GM12864 (cell line): Measurements from ENCODE around the gene TTC33.

Source experiments
- DNase-seq: peaks from one replicate; pipeline ENCODE4 v3.0.0-alpha.2; 2011; ENCODE audit warnings: low read depth
- H3K4me3 ChIP-seq: 2 replicates; pipeline ENCODE4 v1.5.1; 2011; ENCODE audit warnings: mild to moderate bottlenecking, low read depth, low read length, control low read depth
- TF ChIP-seq, protein P1 (sequence below): IDR thresholded peaks from 2 replicates; pipeline ENCODE4 v1.5.1; 2011; ENCODE audit warnings: low read depth, mild to moderate bottlenecking, moderate library complexity, low read length, control low read depth, inconsistent platforms; ENCODE audit errors: missing control alignments

TTC33 gene

GRCh38 chr5:40683305-40683704 is 72.5 kb downstream of the TTC33 start:
- H3K4me3 ChIP-seq: no peak overlapping the region
- no peak for DNase-seq
- TF ChIP-seq, protein P1, sequence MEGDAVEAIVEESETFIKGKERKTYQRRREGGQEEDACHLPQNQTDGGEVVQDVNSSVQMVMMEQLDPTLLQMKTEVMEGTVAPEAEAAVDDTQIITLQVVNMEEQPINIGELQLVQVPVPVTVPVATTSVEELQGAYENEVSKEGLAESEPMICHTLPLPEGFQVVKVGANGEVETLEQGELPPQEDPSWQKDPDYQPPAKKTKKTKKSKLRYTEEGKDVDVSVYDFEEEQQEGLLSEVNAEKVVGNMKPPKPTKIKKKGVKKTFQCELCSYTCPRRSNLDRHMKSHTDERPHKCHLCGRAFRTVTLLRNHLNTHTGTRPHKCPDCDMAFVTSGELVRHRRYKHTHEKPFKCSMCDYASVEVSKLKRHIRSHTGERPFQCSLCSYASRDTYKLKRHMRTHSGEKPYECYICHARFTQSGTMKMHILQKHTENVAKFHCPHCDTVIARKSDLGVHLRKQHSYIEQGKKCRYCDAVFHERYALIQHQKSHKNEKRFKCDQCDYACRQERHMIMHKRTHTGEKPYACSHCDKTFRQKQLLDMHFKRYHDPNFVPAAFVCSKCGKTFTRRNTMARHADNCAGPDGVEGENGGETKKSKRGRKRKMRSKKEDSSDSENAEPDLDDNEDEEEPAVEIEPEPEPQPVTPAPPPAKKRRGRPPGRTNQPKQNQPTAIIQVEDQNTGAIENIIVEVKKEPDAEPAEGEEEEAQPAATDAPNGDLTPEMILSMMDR: no peak

- H3K4me3 ChIP-seq: peak overlapping the region; percentile 74
- DNase-seq: no peak
- TF ChIP-seq, protein P1: no peak
These were observed 73.4 kb downstream of the TTC33 start for GRCh38 chr5:40682154-40683017.

DNA sequence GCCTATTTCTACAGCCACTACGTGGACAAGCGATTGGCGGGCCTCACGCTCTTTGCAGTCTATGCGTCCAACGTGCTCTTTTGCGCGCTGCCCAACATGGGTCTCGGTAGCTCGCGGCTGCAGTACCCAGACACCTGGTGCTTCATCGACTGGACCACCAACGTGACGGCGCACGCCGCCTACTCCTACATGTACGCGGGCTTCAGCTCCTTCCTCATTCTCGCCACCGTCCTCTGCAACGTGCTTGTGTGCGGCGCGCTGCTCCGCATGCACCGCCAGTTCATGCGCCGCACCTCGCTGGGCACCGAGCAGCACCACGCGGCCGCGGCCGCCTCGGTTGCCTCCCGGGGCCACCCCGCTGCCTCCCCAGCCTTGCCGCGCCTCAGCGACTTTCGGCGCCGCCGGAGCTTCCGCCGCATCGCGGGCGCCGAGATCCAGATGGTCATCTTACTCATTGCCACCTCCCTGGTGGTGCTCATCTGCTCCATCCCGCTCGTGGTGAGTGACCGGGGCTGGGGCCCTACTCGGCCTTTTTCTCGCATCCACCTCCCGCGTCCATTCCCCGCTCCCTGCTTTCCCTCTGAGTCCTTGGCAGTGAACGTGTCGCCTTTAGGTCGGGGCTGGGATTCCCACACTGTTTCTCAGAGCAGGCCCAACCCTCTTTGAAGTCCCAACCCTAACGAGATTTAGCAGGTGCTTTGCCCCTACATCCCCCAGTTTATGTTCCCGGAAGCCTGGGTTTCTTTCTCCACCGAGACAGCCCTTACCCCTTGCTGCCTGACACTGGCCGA is 74.2 kb downstream of the TTC33 start:
- H3K4me3 ChIP-seq: peak overlapping the region; percentile 74
- DNase-seq: no peak
- TF ChIP-seq, protein P1: no peak

DNA sequence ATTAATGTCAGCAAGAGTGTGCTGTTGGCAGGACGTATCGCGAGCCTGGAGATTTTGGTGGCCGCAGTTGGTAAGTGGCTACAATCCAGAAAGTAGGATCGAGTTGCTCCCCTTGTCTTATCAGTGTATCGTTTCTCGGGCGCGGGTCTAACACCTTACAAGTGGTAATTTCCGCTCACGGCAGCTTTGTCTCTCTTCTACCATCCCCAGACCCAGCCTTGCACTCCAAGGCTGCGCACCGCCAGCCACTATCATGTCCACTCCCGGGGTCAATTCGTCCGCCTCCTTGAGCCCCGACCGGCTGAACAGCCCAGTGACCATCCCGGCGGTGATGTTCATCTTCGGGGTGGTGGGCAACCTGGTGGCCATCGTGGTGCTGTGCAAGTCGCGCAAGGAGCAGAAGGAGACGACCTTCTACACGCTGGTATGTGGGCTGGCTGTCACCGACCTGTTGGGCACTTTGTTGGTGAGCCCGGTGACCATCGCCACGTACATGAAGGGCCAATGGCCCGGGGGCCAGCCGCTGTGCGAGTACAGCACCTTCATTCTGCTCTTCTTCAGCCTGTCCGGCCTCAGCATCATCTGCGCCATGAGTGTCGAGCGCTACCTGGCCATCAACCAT is 74.9 kb downstream of the TTC33 start:
- peak overlapping the region; percentile 74 for H3K4me3 ChIP-seq
- TF ChIP-seq, protein P1: peak; percentile 23
- no peak for DNase-seq

- peak within 1 kb of the TSS; percentile 74 for H3K4me3 ChIP-seq
- TF ChIP-seq, protein P1: no peak
- DNase-seq: no peak
These were observed 75.7 kb downstream of the TTC33 start, which contains the start of gene PTGER4 for GRCh38 chr5:40679913-40680681. Gene PTGER4, plus strand, starts transcription at chr5:40679915. Its CDS starts 1,079 bp downstream, at chr5:40680994.

DNA sequence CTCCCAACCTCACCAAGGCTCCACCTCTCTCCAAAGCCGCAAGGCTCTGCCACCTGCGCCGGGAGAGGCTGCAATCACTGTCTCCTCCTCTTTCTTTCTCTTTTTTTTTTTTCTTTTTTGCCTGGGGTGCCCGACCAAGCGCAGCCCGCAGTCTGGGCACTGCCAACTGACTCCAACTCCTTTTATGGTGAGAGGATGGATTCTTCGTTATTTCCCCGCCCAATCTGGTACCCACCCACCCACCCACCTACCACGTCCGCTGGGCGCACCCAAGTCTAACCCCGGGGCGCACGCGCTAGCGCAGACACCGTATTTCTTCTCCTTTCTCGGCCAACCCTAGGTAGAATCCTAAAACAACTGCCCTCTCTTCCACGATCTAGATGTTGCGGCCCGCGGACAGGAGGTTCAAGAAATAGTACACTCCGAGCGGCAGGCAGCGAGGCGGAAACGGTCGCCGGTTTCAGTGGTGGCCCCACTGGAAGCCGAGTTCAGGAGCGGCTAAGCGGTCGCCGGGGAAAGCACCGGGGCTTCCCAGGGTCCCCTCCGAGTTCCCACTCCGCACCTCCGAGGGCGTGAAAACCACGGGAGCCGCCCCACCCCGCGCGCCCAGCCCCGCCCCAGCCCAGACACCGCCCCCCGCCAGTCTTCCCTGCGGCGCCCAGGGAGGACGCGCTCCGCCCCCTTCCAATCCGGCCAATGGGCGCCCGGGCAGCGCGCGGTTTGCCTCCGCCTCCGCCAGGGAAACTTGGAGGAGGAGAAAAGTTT is 76.4 kb downstream of the TTC33 start:
- TF ChIP-seq, protein P1: no peak
- DNase-seq: no peak
- H3K4me3 ChIP-seq: peak overlapping the region; percentile 74
